Keratinocyte (primary cell): ENCODE data around the gene FAF2.

ENCODE experiments used
- EZH2 ChIP-seq: IDR thresholded peaks from one replicate; pipeline ENCODE4 v1.6.1; 2012; ENCODE audit warnings: inconsistent platforms, mild to moderate bottlenecking, low read length, moderate library complexity
- TF ChIP-seq, protein P1 (sequence below), 3 experiments: IDR thresholded peaks in 1 of 3; conservative IDR thresholded peaks in 1 of 3; optimal IDR thresholded peaks in 1 of 3; 2 replicates in 2 of 3; 3 replicates in 1 of 3; pipeline versions ENCODE3 to v1.5.1; 2011; ENCODE audit warnings: low read length in 3 of 3, mild to moderate bottlenecking in 3 of 3, moderate library complexity in 2 of 3, control low read depth in 1 of 3, inconsistent platforms in 1 of 3; ENCODE audit not compliant: insufficient read depth in 2 of 3; ENCODE audit errors: extremely low read depth in 1 of 3

DNA sequence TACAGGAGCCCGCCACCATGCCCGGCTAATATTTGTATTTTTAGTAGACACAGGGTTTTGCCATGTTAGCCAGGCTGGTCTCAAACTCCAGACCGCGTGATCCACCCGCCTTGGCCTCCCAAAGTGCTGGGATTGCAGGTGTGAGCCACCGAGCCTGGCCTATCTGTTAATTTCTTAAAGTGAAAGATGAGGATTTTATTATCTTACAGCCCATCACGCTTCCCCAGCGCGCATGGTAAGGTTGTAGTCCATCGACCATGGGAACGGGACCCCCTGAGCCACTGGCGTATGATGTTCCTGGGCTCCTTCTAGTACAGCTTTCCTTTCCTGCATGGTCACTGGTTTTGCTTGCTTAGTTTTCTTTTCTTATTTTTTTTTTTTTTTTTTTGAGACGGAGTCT, 109.7 kb downstream of the FAF2 start:
- TF ChIP-seq, protein P1, sequence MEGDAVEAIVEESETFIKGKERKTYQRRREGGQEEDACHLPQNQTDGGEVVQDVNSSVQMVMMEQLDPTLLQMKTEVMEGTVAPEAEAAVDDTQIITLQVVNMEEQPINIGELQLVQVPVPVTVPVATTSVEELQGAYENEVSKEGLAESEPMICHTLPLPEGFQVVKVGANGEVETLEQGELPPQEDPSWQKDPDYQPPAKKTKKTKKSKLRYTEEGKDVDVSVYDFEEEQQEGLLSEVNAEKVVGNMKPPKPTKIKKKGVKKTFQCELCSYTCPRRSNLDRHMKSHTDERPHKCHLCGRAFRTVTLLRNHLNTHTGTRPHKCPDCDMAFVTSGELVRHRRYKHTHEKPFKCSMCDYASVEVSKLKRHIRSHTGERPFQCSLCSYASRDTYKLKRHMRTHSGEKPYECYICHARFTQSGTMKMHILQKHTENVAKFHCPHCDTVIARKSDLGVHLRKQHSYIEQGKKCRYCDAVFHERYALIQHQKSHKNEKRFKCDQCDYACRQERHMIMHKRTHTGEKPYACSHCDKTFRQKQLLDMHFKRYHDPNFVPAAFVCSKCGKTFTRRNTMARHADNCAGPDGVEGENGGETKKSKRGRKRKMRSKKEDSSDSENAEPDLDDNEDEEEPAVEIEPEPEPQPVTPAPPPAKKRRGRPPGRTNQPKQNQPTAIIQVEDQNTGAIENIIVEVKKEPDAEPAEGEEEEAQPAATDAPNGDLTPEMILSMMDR (optimal IDR thresholded peaks at IDR 0.05 in 1 of 3, IDR thresholded peaks at IDR 0.05 in 1 of 3, conservative IDR thresholded peaks at IDR 0.05 in 1 of 3; ENCODE audit: extremely low read depth in 1 of 3, insufficient read depth in 2 of 3, low read length in 3 of 3), result no peak
- TF ChIP-seq EZH2, result no peak
